Measurements from ENCODE around the gene AGPAT1. TPM values are rescaled to one million over a fixed set of nuclear protein-coding genes. Genes with fewer than 3 reads are reported as not detected.

AGPAT1 gene
- total and polyA plus RNA-seq, 2 experiments from 2014 or later, result 39.8 to 82.1 TPM

DNA sequence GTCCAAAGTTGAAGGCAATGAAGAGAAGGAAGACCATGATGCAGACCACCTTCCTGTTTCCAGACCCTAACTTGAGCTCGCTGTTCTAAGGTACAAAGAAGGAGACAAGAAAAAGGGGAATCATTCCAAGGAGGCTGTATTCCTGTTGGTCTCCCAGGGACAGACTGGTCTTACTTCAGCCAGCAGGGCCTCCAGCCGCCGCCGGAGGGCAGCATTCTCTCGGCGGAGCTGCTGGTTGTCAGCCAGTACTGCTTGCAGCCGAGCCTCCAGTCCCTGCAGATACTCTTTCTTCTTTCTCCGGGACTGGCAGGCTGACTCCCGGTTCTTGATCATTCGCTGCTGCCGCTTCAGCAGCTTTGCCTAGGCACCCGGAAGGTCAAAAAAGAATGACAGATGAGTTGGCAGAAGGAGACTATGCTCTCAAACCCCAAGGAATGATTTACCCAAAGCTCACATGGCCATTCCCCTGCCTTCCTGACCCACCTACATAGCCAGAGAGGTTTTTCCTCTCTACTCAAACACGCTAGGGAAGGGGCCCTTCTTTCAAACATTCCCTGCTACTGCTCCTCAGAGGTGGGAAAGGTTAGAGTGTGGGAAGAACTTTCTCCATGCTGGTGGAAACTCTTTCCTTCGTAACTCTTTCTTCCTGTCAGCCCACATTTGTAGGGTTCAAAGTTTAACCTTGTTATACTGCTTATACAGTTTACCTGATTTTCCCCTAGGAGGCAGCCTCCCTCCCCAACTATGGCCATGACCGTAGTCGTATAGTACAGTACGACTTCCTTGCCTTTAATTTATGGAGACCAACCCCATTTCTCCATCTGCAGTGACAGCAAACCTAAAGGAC is 56.9 kb downstream of the AGPAT1 start:
- no peaks in the 10 kb centered on the region for H3K79me2 ChIP-seq (replicated peaks; ENCODE audit: insufficient read depth)
- H3K9me3 Mint-ChIP-seq, result no peaks in the 10 kb centered on the region
- no peaks in the 10 kb centered on the region for H3K27me3 ChIP-seq (ENCODE audit: insufficient read depth)
- H3K27ac ChIP-seq (ENCODE audit: low read depth), result no peak overlapping the region; the same call in 1 of the 2 replicates
- H3K36me3 Mint-ChIP-seq (ENCODE audit: low read depth), result peaks cover 56% of the 10 kb centered on the region
- no peak overlapping the region for H3K4me2 ChIP-seq
- TF ChIP-seq STAT1 (IDR thresholded peaks at IDR 0.05; ENCODE audit: unreplicated experiment) (no peak), EZH2 (IDR thresholded peaks at IDR 0.05; ENCODE audit: low read depth, unreplicated experiment) (no peak)
- TF ChIP-seq, protein P1, sequence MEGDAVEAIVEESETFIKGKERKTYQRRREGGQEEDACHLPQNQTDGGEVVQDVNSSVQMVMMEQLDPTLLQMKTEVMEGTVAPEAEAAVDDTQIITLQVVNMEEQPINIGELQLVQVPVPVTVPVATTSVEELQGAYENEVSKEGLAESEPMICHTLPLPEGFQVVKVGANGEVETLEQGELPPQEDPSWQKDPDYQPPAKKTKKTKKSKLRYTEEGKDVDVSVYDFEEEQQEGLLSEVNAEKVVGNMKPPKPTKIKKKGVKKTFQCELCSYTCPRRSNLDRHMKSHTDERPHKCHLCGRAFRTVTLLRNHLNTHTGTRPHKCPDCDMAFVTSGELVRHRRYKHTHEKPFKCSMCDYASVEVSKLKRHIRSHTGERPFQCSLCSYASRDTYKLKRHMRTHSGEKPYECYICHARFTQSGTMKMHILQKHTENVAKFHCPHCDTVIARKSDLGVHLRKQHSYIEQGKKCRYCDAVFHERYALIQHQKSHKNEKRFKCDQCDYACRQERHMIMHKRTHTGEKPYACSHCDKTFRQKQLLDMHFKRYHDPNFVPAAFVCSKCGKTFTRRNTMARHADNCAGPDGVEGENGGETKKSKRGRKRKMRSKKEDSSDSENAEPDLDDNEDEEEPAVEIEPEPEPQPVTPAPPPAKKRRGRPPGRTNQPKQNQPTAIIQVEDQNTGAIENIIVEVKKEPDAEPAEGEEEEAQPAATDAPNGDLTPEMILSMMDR (conservative IDR thresholded peaks at IDR 0.05; ENCODE audit: low read depth in 2 of 2), result peak; percentile 85 to 90
- peaks cover 4% of the 10 kb centered on the region; the same call in 1 of the 2 replicates for H3F3A ChIP-seq (replicated peaks; ENCODE audit: low read depth)
- no peaks in the 10 kb centered on the region for H3K4me1 Mint-ChIP-seq
- H3K27ac Mint-ChIP-seq, result no peak overlapping the region
- no peak overlapping the region; the same call in 2 of the 3 replicates for H3K4me3 Mint-ChIP-seq
- DNase-seq (ENCODE audit: low spot score) (peak; percentile 89), ATAC-seq (peak; percentile 94)
- peaks cover 2% of the 10 kb centered on the region for H3K27me3 Mint-ChIP-seq (ENCODE audit: insufficient read depth, low read depth, poor library complexity)
- H3K4me1 ChIP-seq (ENCODE audit: insufficient read depth), result no peaks in the 10 kb centered on the region
- H3K36me3 ChIP-seq (ENCODE audit: insufficient read depth), result peaks cover 15% of the 10 kb centered on the region
- no peaks in the 10 kb centered on the region for H3K9me2 ChIP-seq (ENCODE audit: insufficient read depth)
- no peak overlapping the region for H2AFZ ChIP-seq
- no peaks in the 10 kb centered on the region for H4K20me1 ChIP-seq (replicated peaks; ENCODE audit: insufficient read depth)
- no peak overlapping the region for H3K4me3 ChIP-seq

Small RNA genes lying within 50 kb of the gene (microRNA-seq; reads per million reads assigned to microRNA genes)
- gene MIR6721 (2.0 reads per million), gene MIR6833 (not detected)

Small RNA genes lying within 50 kb of the gene (small RNA-seq; reads per million reads assigned to genes)
- gene AL662884.1 (ENCODE audit: low replicate concordance) (not detected), gene MIR6833 (ENCODE audit: low replicate concordance) (not detected)

Other genes starting within 250 kb of the AGPAT1 start
- 1.7 and 2.4 TPM in 2 replicates for gene C2, start 248.4 kb downstream of the AGPAT1 start, total RNA-seq (2014; rRNA removed; shearing (Covaris generic))
- 0.16 and 0.23 TPM in 2 replicates for gene C2, start 248.4 kb downstream of the AGPAT1 start, polyA plus RNA-seq (2016; fragmentation: Nextera tagmentation; extraction: Ambion mirVana)
- gene CFB, start 230.0 kb downstream of the AGPAT1 start, total RNA-seq (2014; rRNA removed; shearing (Covaris generic)), result not detected in 2 replicates
- 0.86 TPM in 1 of 2 replicates, not detected in the other for gene CFB, start 230.0 kb downstream of the AGPAT1 start, polyA plus RNA-seq (2016; fragmentation: Nextera tagmentation; extraction: Ambion mirVana)
- 64.0 and 69.0 TPM in 2 replicates for gene NELFE, start 217.1 kb downstream of the AGPAT1 start, total RNA-seq (2014; rRNA removed; shearing (Covaris generic))
- 86.0 and 93.4 TPM in 2 replicates for gene NELFE, start 217.1 kb downstream of the AGPAT1 start, polyA plus RNA-seq (2016; fragmentation: Nextera tagmentation; extraction: Ambion mirVana)
- gene SKIC2, start 216.9 kb downstream of the AGPAT1 start, total RNA-seq (2014; rRNA removed; shearing (Covaris generic)), result 47.2 and 50.2 TPM in 2 replicates
- 21.6 and 24.5 TPM in 2 replicates for gene SKIC2, start 216.9 kb downstream of the AGPAT1 start, polyA plus RNA-seq (2016; fragmentation: Nextera tagmentation; extraction: Ambion mirVana)
- 12.1 and 19.7 TPM in 2 replicates for gene DXO, start 203.9 kb downstream of the AGPAT1 start, total RNA-seq (2014; rRNA removed; shearing (Covaris generic))
- 15.6 and 16.2 TPM in 2 replicates for gene DXO, start 203.9 kb downstream of the AGPAT1 start, polyA plus RNA-seq (2016; fragmentation: Nextera tagmentation; extraction: Ambion mirVana)
- 0.97 and 2.4 TPM in 2 replicates for gene C4A, start 194.0 kb downstream of the AGPAT1 start, total RNA-seq (2014; rRNA removed; shearing (Covaris generic))
- gene C4A, start 194.0 kb downstream of the AGPAT1 start, polyA plus RNA-seq (2016; fragmentation: Nextera tagmentation; extraction: Ambion mirVana), result 0.48 TPM in 1 of 2 replicates, not detected in the other
- gene C4B, start 161.3 kb downstream of the AGPAT1 start, total RNA-seq (2014; rRNA removed; shearing (Covaris generic)), result 0.39 TPM in 1 of 2 replicates, not detected in the other
- 0.19 and 0.57 TPM in 2 replicates for gene C4B, start 161.3 kb downstream of the AGPAT1 start, polyA plus RNA-seq (2016; fragmentation: Nextera tagmentation; extraction: Ambion mirVana)
- gene CYP21A2, start 137.7 kb downstream of the AGPAT1 start, total RNA-seq (2014; rRNA removed; shearing (Covaris generic)), result not detected in 2 replicates
- gene CYP21A2, start 137.7 kb downstream of the AGPAT1 start, polyA plus RNA-seq (2016; fragmentation: Nextera tagmentation; extraction: Ambion mirVana), result 0.10 TPM in 1 of 2 replicates, not detected in the other
- gene TNXB, start 66.7 kb downstream of the AGPAT1 start, total RNA-seq (2014; rRNA removed; shearing (Covaris generic)), result 3.4 and 6.0 TPM in 2 replicates
- gene TNXB, start 66.7 kb downstream of the AGPAT1 start, polyA plus RNA-seq (2016; fragmentation: Nextera tagmentation; extraction: Ambion mirVana), result 1.1 and 2.0 TPM in 2 replicates
- 21.7 and 24.9 TPM in 2 replicates for gene ATF6B, start 47.8 kb downstream of the AGPAT1 start, total RNA-seq (2014; rRNA removed; shearing (Covaris generic))
- gene ATF6B, start 47.8 kb downstream of the AGPAT1 start, polyA plus RNA-seq (2016; fragmentation: Nextera tagmentation; extraction: Ambion mirVana), result 25.9 and 26.1 TPM in 2 replicates
- 6.4 and 7.5 TPM in 2 replicates for gene FKBPL, start 45.8 kb downstream of the AGPAT1 start, total RNA-seq (2014; rRNA removed; shearing (Covaris generic))
- 7.6 and 9.6 TPM in 2 replicates for gene FKBPL, start 45.8 kb downstream of the AGPAT1 start, polyA plus RNA-seq (2016; fragmentation: Nextera tagmentation; extraction: Ambion mirVana)
- gene PRRT1, start 24.1 kb downstream of the AGPAT1 start, total RNA-seq (2014; rRNA removed; shearing (Covaris generic)), result 1.2 TPM in 1 of 2 replicates, not detected in the other
- 1.7 and 2.7 TPM in 2 replicates for gene PRRT1, start 24.1 kb downstream of the AGPAT1 start, polyA plus RNA-seq (2016; fragmentation: Nextera tagmentation; extraction: Ambion mirVana)
- gene PPT2, start 21.9 kb downstream of the AGPAT1 start, total RNA-seq (2014; rRNA removed; shearing (Covaris generic)), result 12.5 and 20.6 TPM in 2 replicates
- 8.9 and 10.1 TPM in 2 replicates for gene PPT2, start 21.9 kb downstream of the AGPAT1 start, polyA plus RNA-seq (2016; fragmentation: Nextera tagmentation; extraction: Ambion mirVana)
- 4.7 and 6.1 TPM in 2 replicates for gene EGFL8, start 11.5 kb downstream of the AGPAT1 start, total RNA-seq (2014; rRNA removed; shearing (Covaris generic))
- 5.4 and 7.4 TPM in 2 replicates for gene EGFL8, start 11.5 kb downstream of the AGPAT1 start, polyA plus RNA-seq (2016; fragmentation: Nextera tagmentation; extraction: Ambion mirVana)
- gene RNF5, start 2.3 kb upstream of the AGPAT1 start, total RNA-seq (2014; rRNA removed; shearing (Covaris generic)), result 119 and 127 TPM in 2 replicates
- gene RNF5, start 2.3 kb upstream of the AGPAT1 start, polyA plus RNA-seq (2016; fragmentation: Nextera tagmentation; extraction: Ambion mirVana), result 164 and 173 TPM in 2 replicates
- 2.0 and 2.3 TPM in 2 replicates for gene AGER, start 8.2 kb upstream of the AGPAT1 start, total RNA-seq (2014; rRNA removed; shearing (Covaris generic))
- gene AGER, start 8.2 kb upstream of the AGPAT1 start, polyA plus RNA-seq (2016; fragmentation: Nextera tagmentation; extraction: Ambion mirVana), result 3.4 and 5.0 TPM in 2 replicates
- 89.4 and 111 TPM in 2 replicates for gene PBX2, start 14.1 kb upstream of the AGPAT1 start, total RNA-seq (2014; rRNA removed; shearing (Covaris generic))
- gene PBX2, start 14.1 kb upstream of the AGPAT1 start, polyA plus RNA-seq (2016; fragmentation: Nextera tagmentation; extraction: Ambion mirVana), result 7.2 and 8.5 TPM in 2 replicates
- 4.7 and 7.8 TPM in 2 replicates for gene GPSM3, start 16.6 kb upstream of the AGPAT1 start, total RNA-seq (2014; rRNA removed; shearing (Covaris generic))
- gene GPSM3, start 16.6 kb upstream of the AGPAT1 start, polyA plus RNA-seq (2016; fragmentation: Nextera tagmentation; extraction: Ambion mirVana), result 5.5 and 5.9 TPM in 2 replicates
- gene NOTCH4, start 48.0 kb upstream of the AGPAT1 start, total RNA-seq (2014; rRNA removed; shearing (Covaris generic)), result 2.8 and 3.5 TPM in 2 replicates
- 2.6 and 2.7 TPM in 2 replicates for gene NOTCH4, start 48.0 kb upstream of the AGPAT1 start, polyA plus RNA-seq (2016; fragmentation: Nextera tagmentation; extraction: Ambion mirVana)
- gene TSBP1, start 195.8 kb upstream of the AGPAT1 start, total RNA-seq (2014; rRNA removed; shearing (Covaris generic)), result not detected in 2 replicates
- gene TSBP1, start 195.8 kb upstream of the AGPAT1 start, polyA plus RNA-seq (2016; fragmentation: Nextera tagmentation; extraction: Ambion mirVana), result 0.15 TPM in 1 of 2 replicates, not detected in the other
- gene BTNL2, start 231.1 kb upstream of the AGPAT1 start, total RNA-seq (2014; rRNA removed; shearing (Covaris generic)), result not detected in 2 replicates
- not detected in 2 replicates for gene BTNL2, start 231.1 kb upstream of the AGPAT1 start, polyA plus RNA-seq (2016; fragmentation: Nextera tagmentation; extraction: Ambion mirVana)

Measured in GM23338 (cell line).